Endometrial microvascular endothelial cells (primary cell): ENCODE data around the gene TTC17. TPM values are rescaled to one million over a fixed set of nuclear protein-coding genes. Genes with fewer than 3 reads are reported as not detected.
"Not testable (repeated sequence)": the region's sequence is repeated elsewhere in the genome, so short reads cannot be mapped to it uniquely, and the experiment has no call there.

ENCODE experiments used
- in situ Hi-C: cut with HindIII; loops from 2 replicates; pipeline ENCODE4 v1.10.0; 2017; ENCODE audit warnings: low sequenced_read_pairs, low pct_unique_long_range_greater_than_20kb; ENCODE audit errors: inconsistent ontology term
- total RNA-seq: library from RNA; depleted of rRNA; stranded (reverse); fragments of >200 nt; gene quantifications from one replicate; pipeline ENCODE4 v1.2.3, GENCODE V29; 2015; ENCODE audit errors: inconsistent ontology term

The TTC17 gene
- total RNA-seq, 1 donor from 2014 or later: 35.2 TPM

GRCh38 chr11:43381802-43382201 lies 23.1 kb downstream of the TTC17 start:
- in situ Hi-C loops: no loop called here

DNA sequence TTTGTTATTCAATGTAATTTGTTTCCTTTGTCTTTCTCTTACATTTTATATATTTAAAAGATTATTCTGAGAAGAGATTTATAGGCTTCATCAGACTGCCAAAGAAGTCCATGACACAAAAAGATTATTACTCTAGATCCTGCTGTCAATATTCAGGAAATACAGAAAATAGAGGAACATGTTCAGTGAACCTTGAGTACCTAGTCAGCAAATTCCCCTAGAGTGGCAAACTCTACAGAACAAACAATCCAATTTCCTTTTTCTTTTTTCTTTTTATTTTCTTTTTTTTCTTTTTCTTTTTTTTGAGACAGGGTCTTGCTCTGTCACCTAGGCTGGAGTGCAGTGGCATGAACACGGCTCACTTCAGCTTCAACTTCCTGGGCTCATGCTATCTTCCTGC lies 23.9 kb downstream of the TTC17 start:
- in situ Hi-C loops: no loop called here

GRCh38 chr11:43384393-43384792 lies 25.7 kb downstream of the TTC17 start:
- in situ Hi-C loops: no loop called here

DNA sequence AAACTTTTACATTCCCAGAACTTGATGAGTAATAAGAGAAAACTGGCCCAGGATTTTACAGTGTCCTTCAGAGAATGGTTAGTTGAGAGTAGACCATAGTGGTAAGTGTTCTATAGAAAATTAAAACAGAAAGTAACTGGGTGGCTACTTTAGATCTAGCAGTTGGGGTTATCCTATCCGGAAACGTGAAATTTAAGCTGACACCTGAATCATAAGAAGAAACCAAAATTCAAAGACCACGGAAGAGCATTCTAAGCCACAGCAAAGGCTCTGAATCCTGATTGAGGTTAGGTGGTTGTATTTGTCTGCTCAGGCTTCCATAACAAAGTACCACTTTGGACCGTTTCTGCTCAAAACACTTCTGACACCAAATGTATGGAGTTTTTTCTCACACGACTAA lies 34.0 kb downstream of the TTC17 start:
- in situ Hi-C loops: no loop called here

GRCh38 chr11:43393765-43394355 lies 35.1 kb downstream of the TTC17 start:
- in situ Hi-C loops: no loop called here

GRCh38 chr11:43396617-43397016 lies 37.9 kb downstream of the TTC17 start:
- in situ Hi-C loops: no loop called here

DNA sequence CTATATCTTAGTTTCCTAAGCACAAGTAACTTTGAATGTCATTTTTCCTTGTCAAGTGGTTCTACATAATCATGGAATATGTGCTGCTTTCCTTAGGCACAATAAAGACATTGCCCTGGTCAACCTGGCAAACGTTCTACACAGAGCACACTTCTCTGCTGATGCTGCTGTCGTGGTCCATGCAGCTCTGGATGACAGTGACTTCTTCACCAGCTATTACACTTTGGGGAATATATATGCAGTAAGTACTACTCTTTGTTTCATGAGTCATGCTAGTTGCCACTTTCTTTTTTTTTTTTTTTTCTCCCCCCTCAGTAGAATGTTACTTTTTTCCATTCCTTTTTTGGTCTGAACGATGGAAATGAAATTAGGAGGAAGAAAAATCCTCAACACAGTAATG lies 38.5 kb downstream of the TTC17 start:
- in situ Hi-C loops: no loop called here

- in situ Hi-C loops: no loop called here
Measured at GRCh38 chr11:43399983-43400630, 41.4 kb downstream of the TTC17 start.

DNA sequence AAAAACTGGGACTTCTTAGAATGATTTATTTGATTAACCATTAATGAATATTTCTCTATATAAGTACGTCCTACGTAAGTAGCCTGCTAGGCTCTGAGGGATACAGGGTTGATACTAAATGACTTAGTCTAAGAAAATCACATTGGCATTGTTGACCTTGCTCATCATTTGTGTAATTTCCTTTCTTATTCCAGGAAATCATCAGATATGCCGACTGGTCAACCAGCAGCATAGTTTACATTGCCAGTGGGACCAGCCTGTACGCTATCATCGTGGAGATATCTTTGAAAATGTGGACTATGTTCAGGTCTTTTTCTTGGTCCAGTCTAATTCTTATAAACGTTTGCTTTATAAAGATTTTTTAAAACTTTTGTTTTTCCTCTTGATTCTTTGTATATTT lies 42.5 kb downstream of the TTC17 start:
- in situ Hi-C loops: no loop called here

DNA sequence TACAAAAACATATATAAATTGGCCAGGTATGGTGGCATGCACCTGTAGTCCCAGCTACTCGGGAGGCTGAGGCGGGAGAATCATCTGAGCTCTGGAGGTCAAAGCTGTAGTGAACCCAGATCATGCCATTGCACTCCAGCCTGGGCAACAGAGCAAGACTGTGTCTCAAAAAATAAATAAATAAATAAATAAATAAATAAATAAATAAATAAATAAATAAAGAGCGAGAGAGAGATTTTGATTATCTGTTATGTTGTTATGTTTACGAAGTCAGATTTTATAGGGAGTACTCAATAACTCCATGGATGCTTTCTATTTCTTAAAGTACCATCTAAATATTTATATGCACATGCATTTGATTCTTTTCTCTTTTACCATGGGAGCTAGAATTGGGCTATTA lies 43.1 kb downstream of the TTC17 start:
- in situ Hi-C loops: not testable (repeated sequence)

GRCh38 chr11:43403357-43404231 lies 44.9 kb downstream of the TTC17 start:
- in situ Hi-C loops: no loop called here

DNA sequence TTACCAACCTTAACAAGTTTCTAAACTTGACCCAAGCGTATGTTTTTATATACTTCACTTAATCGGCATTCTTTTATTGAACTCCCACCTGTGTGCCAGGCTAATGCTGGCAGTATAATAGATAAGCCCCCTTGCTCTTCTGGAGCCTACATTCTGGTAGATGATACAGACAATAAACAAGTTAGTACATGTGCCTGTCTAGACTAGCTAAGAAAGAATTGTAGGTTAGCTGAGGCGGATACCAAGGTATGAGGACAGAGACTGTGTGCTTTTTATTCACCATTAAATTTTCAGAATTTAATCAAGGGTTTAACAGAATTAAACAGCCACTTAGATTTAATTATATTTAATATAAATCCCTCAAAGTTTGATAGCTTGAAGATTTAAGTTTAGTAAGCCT lies 45.7 kb downstream of the TTC17 start:
- in situ Hi-C loops: no loop called here

GRCh38 chr11:43404836-43405479 lies 46.2 kb downstream of the TTC17 start:
- in situ Hi-C loops: no loop called here

DNA sequence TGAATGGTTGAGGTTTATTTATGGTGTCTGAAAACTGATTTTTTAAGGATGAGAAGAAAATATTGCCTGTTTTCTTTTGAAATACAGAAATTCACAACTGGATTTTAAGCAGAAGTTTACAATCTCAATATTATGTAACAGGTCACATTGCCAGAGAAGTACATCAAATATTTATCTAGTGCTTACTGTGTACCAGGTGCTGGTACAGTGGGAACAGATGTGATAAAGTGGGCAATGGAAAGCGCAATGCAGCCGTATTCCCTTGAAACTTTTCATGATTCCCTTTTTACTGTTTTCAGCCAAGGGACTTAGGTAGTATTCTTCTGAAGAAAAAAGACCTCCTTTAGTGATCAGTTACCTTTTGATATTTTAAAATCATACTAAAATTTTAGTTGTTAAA lies 49.6 kb downstream of the TTC17 start:
- in situ Hi-C loops: no loop called here

DNA sequence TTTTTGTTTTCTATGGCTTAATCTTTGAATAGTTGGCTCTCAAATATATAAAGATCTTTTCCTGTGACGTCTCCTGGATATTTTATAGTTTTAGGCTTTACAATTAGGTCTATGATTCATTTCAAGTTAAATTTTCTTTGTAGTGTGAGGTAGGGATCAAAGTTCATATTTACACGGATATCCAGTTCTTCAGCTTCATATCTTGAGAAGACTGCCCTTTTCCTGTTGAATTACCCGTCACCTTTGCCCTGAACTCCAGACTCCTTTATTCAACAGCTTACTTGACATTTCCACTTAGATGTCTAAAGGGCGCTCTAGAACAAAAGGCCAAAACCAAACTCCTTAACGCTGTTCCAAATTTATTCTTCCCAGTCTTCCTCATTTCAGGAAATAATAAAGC lies 51.7 kb downstream of the TTC17 start:
- in situ Hi-C loops: no loop called here

DNA sequence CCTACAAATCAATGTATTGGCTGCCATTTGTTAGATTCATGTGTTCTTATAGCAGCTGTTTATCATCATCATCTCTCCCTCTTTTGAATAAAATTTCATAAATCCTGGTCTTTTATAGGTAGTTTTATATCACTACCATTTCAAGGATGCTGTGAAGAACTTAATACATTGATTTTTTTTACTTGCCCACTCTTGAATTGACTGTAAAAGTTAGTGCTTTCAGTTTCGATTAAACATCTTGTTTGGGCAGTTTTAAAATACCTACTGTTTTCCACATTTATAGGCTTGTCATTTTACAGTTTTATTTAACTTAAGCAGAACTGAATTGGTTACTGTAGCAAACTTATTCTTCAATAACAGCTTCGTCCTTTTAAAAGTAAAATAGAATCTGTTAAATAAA lies 59.5 kb downstream of the TTC17 start:
- in situ Hi-C loops: no loop called here

- in situ Hi-C loops: no loop called here
Measured at GRCh38 chr11:43419460-43419859, 60.7 kb downstream of the TTC17 start.

GRCh38 chr11:43427971-43428370 lies 69.3 kb downstream of the TTC17 start:
- in situ Hi-C loops: no loop called here

- in situ Hi-C loops: not testable (repeated sequence)
Measured at GRCh38 chr11:43430916-43431315, 72.2 kb downstream of the TTC17 start.

GRCh38 chr11:43434893-43435292 lies 76.2 kb downstream of the TTC17 start:
- in situ Hi-C loops: no loop called here
